ENCODE results near the gene SBNO2.
A peak's percentile ranks its signal among the peaks of the same experiment; 100 is the strongest.
"Not testable (repeated sequence)": the region's sequence is repeated elsewhere in the genome, so short reads cannot be mapped to it uniquely, and the experiment has no call there.

The SBNO2 gene

DNA sequence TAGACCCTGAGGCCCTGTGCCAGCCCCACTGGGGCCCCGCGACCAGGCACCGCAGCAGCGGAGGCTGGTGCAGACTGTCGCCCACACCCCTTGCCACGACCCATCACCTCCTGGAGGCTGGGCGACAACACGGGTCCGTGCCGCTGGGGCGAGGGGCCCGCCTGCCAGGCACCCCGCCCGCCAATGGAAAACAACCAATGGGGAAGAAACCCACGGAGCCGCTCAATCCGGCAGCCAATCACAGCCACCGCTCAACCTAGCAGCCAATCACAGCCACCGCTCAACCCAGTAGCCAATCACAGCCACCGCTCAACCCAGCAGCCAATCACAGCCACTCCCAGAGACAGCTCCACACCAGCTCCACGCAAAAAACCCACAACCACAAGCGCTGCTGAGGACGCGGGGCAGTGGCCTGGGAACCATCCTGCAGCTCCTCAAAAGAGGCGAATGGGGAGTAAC is 40.6 kb downstream of the SBNO2 start:
- peak; percentile 86 for DNase-seq

GRCh38 chr19:1132552-1133383 is 41.3 kb downstream of the SBNO2 start:
- DNase-seq: peak; percentile 56

DNA sequence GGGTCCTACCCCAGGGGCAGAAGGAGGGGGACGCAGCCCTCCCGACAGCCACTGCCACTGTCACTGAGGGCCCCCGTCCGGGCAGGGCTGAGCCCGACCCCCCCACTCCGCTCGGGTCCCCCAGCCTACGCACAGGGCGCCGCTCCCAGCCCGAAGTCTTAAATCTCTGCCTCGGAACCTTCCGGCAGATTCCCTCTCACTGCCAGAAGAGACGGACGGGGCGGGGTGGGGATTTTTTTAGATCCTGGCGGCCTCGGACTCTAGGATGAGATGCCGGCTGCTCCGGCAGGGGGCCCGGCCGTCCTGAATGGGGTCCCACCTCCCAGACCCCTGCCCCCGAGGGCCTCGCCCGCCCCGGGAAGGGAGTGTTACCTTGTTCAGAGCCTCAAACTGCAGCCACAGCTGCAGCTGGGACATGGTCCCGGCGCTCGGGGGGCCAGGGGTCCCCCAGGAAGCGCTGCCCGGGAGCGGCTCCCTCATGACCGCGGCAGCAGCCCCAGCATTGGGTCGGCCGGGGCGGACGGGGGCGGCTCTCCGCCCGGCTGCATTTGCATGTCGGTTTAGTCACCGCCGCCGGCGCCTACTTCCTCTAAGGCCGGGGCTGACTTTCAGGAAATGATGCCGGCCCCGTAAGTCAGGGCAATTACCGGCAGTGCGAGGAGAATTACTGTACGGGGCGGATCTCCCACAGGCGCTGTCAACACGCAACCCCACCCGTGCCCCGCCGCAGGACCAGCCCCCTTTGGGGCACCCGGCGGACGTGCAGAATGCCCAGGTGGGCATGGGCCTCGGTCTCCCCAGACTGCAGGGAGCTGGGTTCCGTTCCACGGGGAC is 42.1 kb downstream of the SBNO2 start:
- DNase-seq: peak; percentile 94

GRCh38 chr19:1130771-1131717 is 43.0 kb downstream of the SBNO2 start:
- peak; percentile 53 for DNase-seq

GRCh38 chr19:1129535-1129934 is 44.5 kb downstream of the SBNO2 start:
- DNase-seq: no peak

DNA sequence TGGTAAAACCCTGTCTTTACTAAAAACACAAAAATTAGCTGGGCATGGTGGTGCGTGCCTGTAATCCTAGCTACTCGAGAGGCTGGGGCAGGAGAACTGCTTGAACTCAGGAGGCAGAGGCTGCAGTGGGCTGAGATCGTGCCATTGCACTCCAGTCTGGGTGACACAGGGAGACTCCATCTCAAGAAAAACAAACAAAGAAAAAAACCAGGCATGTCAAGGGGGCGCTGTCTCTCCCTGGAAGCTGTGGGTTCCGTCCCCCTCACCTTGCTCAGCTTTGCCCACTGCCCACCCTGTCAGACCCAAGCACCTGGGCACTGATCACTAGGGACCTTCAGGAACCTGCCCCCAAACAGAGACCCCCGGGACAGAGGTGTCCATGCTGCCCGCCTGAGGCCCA is 45.0 kb downstream of the SBNO2 start:
- not testable (repeated sequence) for DNase-seq

DNA sequence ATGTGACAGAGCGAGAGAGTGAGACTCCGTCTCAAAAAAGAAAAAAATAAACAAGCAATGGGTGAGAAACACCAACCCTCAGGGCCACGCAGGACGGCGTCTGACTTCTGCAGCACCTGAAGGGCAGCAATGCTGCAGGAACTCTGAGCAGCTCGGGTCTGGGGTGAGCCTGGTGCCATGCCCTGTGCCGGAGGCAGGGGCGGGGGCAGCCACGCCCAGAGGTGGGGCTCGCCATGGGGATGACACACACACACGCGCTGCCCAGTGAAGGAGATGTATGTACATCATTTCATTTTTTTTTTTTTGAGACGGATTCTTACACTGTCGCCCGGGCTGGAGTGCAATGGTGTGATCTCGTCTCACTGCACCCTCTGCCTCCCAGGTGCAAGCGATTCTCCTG is 46.0 kb downstream of the SBNO2 start:
- no peak for DNase-seq

DNA sequence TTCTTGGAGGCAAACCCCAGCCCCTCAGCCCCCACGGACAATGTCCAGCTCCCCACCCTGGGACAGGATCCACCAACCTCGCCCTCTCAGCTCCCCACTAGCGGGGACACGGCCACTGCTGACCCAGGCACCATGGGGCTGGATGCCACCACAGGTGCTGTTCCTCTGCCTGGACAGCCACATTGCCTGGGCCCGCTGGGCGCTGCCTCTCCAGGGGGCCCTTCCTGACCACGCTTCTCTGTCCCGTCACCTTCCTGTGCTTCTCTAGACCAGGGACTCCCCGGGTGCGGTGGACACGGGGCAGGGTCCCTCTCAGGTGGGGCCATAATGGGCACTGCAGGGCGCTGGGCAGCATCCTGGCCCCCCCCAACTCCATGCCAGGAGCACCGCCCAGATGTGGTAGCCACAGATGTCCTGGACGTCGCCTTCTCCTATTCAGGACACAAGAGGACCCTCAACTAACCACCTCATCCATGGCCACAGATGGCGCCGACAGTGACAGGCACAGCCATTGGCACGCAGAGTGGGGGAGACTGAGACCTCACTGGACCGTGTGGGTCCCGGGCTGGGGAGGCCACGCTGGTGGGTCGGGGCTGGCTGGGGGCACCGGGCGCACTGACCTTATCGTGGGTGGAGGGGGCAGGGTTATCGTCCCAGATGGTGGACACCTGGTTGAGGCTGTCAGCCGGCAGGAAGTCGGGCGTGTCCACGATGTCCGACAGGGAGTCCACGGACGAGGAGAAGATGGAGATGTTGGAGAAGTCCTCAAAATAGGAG is 46.9 kb downstream of the SBNO2 start:
- no peak for DNase-seq

- DNase-seq: no peak
Measured at GRCh38 chr19:1125601-1126467, 48.2 kb downstream of the SBNO2 start.

- DNase-seq: no peak
Measured at GRCh38 chr19:1123885-1124677, 50.0 kb downstream of the SBNO2 start.

DNA sequence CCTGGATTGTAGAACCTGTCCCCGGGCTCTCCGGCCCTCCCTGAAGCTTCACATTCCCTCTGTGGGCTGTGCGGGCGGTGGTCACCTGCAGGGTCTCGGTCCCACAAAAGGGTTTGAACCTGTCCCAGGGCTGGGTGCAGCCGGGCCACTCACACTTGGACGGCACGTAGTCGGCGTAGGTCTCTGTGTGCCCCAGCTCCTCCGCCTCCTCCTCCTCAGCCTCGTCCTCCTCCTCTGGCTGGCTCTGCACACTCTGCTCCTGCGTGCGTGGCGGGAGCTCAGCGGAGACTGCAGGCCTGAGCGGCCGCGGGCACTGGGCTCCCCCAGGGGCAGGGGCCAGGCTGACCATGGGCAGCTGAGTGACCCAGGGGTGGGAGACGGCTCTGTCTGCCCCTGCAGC is 50.7 kb downstream of the SBNO2 start:
- DNase-seq: no peak

GRCh38 chr19:1122972-1123363 is 51.1 kb downstream of the SBNO2 start:
- DNase-seq: peak; percentile 59

DNA sequence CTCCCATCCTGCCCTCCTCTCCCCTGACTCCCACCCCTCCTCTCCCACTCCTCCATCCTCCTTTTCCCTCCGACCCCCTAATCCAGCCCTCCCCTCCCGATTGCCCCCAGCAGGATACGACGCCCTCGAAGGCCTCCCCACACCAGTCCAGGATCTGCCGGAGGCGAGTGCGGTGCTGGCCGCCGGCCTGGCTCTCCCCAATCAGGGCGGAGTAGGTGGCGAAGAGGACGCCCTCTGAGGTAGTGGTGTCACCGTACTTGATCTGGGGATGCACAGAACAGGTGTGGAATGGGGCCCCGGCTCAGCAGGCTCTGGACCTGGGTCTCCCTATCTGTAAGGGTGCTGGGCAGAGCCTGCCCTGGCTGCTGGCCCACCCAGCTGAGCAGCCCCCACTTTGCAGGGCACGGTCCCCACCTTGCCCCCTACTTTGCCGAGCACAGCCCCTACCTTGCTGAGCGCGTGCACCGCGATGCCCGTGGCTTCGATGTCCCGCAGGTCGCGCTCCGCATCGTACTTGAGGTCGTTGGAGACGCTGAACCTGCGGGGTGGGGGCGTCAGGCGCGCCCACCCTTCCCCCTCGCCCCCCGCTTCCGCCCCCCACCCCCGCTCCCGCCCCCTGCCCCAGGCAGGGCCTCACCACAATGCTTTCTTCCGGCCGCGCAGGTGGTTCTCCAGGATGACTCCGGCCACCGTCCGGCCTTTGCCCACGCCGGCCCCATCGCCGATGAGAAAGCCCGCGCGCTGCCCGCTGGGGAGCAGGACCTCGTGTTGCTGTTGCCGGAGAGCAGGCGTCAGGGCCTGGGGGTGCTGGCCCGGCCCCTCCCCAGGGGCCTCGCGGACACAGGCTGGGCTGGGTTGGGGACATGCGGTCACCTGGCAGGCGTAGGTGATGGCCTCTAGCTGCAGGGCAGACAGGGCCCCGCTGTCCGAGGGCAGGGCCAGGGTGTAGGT is 51.8 kb downstream of the SBNO2 start:
- no peak for DNase-seq

DNA sequence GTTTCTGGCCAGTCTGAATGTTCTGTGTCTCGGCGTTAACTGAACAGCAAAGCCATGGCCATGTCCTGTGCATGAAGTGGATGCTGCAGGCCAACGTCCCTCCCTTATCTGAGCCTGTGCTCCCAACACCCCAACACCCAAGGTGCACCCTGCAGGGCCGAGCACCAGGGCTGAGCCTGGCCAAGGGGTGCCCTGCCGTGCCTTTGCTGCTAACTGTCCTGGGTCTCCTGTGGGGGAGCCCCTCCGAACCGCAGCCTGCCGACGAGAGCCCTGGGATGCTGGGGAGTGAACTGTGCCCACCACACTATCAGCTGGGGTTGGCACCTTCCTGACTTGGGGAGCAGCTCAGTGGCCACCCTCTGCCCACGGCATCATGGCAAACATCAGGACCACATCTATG is 52.7 kb downstream of the SBNO2 start:
- DNase-seq: no peak

GRCh38 chr19:1119475-1120217 is 54.4 kb downstream of the SBNO2 start:
- no peak for DNase-seq

GRCh38 chr19:1118999-1119398 is 55.1 kb downstream of the SBNO2 start:
- no peak for DNase-seq

GRCh38 chr19:1117654-1118053 is 56.4 kb downstream of the SBNO2 start:
- no peak for DNase-seq
